DMS 273 (cell line): ENCODE measurements around the gene SYNGR3.
"Not testable (repeated sequence)": the region's sequence is repeated elsewhere in the genome, so short reads cannot be mapped to it uniquely, and the experiment has no call there.

Experiments
- DNase-seq: peaks from one replicate; lab custom pipeline; 2025; ENCODE audit not compliant: unreplicated experiment; lab: John Stamatoyannopoulos, UW

The SYNGR3 gene

GRCh38 chr16:2007081-2007836, 17.5 kb downstream of the SYNGR3 start:
- DNase-seq = peak; percentile 57

GRCh38 chr16:2008009-2008526, 18.3 kb downstream of the SYNGR3 start:
- DNase-seq = peak; percentile 78

- peak; percentile 79 for DNase-seq
Measured at GRCh38 chr16:2008631-2009163, 18.9 kb downstream of the SYNGR3 start.

- peak; percentile 65 for DNase-seq
Measured at GRCh38 chr16:2009164-2009711, 19.5 kb downstream of the SYNGR3 start.

- DNase-seq = peak; percentile 96
Measured at GRCh38 chr16:2009791-2010510, 20.2 kb downstream of the SYNGR3 start, which contains the start of gene ZNF598. TSS of gene ZNF598 (minus strand) at chr16:2009821.

GRCh38 chr16:2011726-2012125, 22.0 kb downstream of the SYNGR3 start:
- DNase-seq = not testable (repeated sequence)

GRCh38 chr16:2013527-2013926, 23.8 kb downstream of the SYNGR3 start:
- DNase-seq = no peak

GRCh38 chr16:2015117-2015946, 25.6 kb downstream of the SYNGR3 start:
- peak; percentile 90 for DNase-seq

- no peak for DNase-seq
Measured at GRCh38 chr16:2015947-2016208, 26.1 kb downstream of the SYNGR3 start.

- peak; percentile 47 for DNase-seq
Measured at GRCh38 chr16:2016407-2016922, 26.7 kb downstream of the SYNGR3 start.

GRCh38 chr16:2019518-2019920, 29.7 kb downstream of the SYNGR3 start, which contains the start of gene NPW:
TSS of gene NPW (plus strand) at chr16:2019785.
- peak; percentile 91 for DNase-seq

- DNase-seq = peak; percentile 91
Measured at GRCh38 chr16:2019921-2020831, 30.4 kb downstream of the SYNGR3 start.

- DNase-seq = peak; percentile 81
Measured at GRCh38 chr16:2022723-2023091, 32.9 kb downstream of the SYNGR3 start.

GRCh38 chr16:2023092-2024031, 33.6 kb downstream of the SYNGR3 start:
- peak; percentile 97 for DNase-seq

GRCh38 chr16:2024032-2024420, 34.3 kb downstream of the SYNGR3 start:
- DNase-seq = no peak

GRCh38 chr16:2025251-2025650, 35.5 kb downstream of the SYNGR3 start:
- DNase-seq = no peak

- DNase-seq = no peak
Measured at GRCh38 chr16:2025878-2026460, 36.2 kb downstream of the SYNGR3 start.

GRCh38 chr16:2026461-2027023, 36.8 kb downstream of the SYNGR3 start, which contains the start of gene NHERF2:
TSS of gene NHERF2 (plus strand) at chr16:2026902. CDS start at chr16:2027006, 104 bp downstream.
- DNase-seq = peak; percentile 66
